Activated CD8-positive, alpha-beta memory T cell treated with anti-CD3 and anti-CD28 coated beads, Interleukin-2, amount 50 U/mL, for 24 hours (primary cell): Measurements from ENCODE around the gene ALKBH5.

Experiments used
- DNase-seq: peaks from one replicate; pipeline ENCODE4 v3.0.0-alpha.2; 2020; ENCODE audit errors: extremely low read depth

The ALKBH5 gene

GRCh38 chr17:18158022-18158600 lies 25.5 kb upstream of the ALKBH5 start:
- peak; percentile 84 for DNase-seq

GRCh38 chr17:18159551-18160120 lies 24.0 kb upstream of the ALKBH5 start:
- no peak for DNase-seq

GRCh38 chr17:18160128-18160856 lies 23.3 kb upstream of the ALKBH5 start:
- no peak for DNase-seq

- DNase-seq: no peak
These were observed 22.2 kb upstream of the ALKBH5 start for GRCh38 chr17:18161207-18162145.

- no peak for DNase-seq
These were observed 20.1 kb upstream of the ALKBH5 start for GRCh38 chr17:18163547-18163946.

GRCh38 chr17:18166894-18167293 lies 16.7 kb upstream of the ALKBH5 start:
- DNase-seq: no peak

GRCh38 chr17:18167421-18167820 lies 16.2 kb upstream of the ALKBH5 start:
- no peak for DNase-seq

- no peak for DNase-seq
These were observed 10.9 kb upstream of the ALKBH5 start for GRCh38 chr17:18172531-18173278.

GRCh38 chr17:18173740-18174139 lies 9.9 kb upstream of the ALKBH5 start:
- no peak for DNase-seq

- DNase-seq: no peak
These were observed 7.5 kb upstream of the ALKBH5 start for GRCh38 chr17:18176176-18176575.

GRCh38 chr17:18177133-18177532 lies 6.5 kb upstream of the ALKBH5 start:
- no peak for DNase-seq

- no peak for DNase-seq
These were observed 5.9 kb upstream of the ALKBH5 start for GRCh38 chr17:18177722-18178121.

GRCh38 chr17:18179196-18179595 lies 4.4 kb upstream of the ALKBH5 start:
- no peak for DNase-seq

GRCh38 chr17:18179804-18180203 lies 3.8 kb upstream of the ALKBH5 start:
- no peak for DNase-seq

GRCh38 chr17:18181358-18181757 lies 2.3 kb upstream of the ALKBH5 start:
- peak; percentile 18 for DNase-seq

GRCh38 chr17:18182110-18182977 lies 1.3 kb upstream of the ALKBH5 start:
- no peak for DNase-seq

- peak; percentile 59 for DNase-seq
These were observed 672 bp upstream of the ALKBH5 start for GRCh38 chr17:18182978-18183333.

- peak; percentile 33 for DNase-seq
These were observed 759 bp downstream of the ALKBH5 start for GRCh38 chr17:18184143-18185031.

GRCh38 chr17:18185391-18185790 lies 1.8 kb downstream of the ALKBH5 start:
- DNase-seq: no peak
